ENCODE data around the gene ODC1.
"Not testable (repeated sequence)": the region's sequence is repeated elsewhere in the genome, so short reads cannot be mapped to it uniquely, and the experiment has no call there.

The ODC1 gene

GRCh38 chr2:10462178-10463083 lies 14.3 kb upstream of the ODC1 start:
- TF ChIP-seq, protein P1, sequence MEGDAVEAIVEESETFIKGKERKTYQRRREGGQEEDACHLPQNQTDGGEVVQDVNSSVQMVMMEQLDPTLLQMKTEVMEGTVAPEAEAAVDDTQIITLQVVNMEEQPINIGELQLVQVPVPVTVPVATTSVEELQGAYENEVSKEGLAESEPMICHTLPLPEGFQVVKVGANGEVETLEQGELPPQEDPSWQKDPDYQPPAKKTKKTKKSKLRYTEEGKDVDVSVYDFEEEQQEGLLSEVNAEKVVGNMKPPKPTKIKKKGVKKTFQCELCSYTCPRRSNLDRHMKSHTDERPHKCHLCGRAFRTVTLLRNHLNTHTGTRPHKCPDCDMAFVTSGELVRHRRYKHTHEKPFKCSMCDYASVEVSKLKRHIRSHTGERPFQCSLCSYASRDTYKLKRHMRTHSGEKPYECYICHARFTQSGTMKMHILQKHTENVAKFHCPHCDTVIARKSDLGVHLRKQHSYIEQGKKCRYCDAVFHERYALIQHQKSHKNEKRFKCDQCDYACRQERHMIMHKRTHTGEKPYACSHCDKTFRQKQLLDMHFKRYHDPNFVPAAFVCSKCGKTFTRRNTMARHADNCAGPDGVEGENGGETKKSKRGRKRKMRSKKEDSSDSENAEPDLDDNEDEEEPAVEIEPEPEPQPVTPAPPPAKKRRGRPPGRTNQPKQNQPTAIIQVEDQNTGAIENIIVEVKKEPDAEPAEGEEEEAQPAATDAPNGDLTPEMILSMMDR (conservative IDR thresholded peaks at IDR 0.05; ENCODE audit: low read depth, low read length), result no peak
- DNase-seq (ENCODE audit: low read depth), result no peak
- no peak overlapping the region for H3K4me3 ChIP-seq (ENCODE audit: low read length)

DNA sequence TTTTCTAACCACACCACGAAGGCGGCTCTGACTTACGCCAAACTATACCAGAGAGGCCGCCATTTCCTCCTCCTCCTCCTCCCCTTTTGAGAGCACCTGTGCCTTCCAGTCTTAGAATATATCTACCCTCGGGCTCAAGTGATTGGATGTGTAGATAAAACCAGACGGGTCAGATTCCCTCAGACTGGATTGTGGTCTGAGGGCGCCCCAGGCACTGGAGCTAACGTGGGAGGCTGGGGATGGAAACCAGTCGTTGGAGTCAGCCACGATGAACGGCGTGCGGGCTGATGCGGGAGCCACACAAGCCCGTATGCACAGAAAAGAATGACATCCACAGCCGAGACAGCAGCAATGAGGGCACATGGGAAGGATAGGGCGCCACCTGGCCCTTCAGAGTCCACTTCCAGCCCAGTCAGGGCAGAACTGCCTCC lies 12.3 kb upstream of the ODC1 start:
- TF ChIP-seq, protein P1 (conservative IDR thresholded peaks at IDR 0.05; ENCODE audit: low read depth, low read length), result peak; percentile 6
- H3K4me3 ChIP-seq (ENCODE audit: low read length), result no peak overlapping the region
- no peak for DNase-seq (ENCODE audit: low read depth)

- TF ChIP-seq, protein P1 (conservative IDR thresholded peaks at IDR 0.05; ENCODE audit: low read depth, low read length), result no peak
- DNase-seq (ENCODE audit: low read depth), result no peak
- H3K4me3 ChIP-seq (ENCODE audit: low read length), result no peak overlapping the region
These were observed 9.9 kb upstream of the ODC1 start for GRCh38 chr2:10457846-10458598.

DNA sequence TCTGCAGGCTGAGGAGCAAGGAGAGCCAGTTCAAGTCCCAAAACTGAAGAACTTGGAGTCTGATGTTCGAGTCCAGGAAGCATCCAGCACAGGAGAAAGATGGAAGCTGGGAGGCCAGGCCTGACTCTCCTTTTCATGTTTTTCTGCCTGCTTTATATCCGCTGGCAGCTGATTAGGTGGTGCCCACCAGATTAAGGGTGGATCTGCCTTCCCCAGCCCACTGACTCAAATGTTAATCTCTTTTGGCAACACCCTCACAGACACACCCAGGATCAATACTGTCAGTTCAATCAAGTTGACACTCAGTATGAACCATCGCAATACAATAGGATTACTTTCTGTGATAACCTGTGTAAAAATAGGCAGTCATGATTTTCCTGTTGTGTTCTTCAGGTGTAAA lies 9.1 kb upstream of the ODC1 start:
- not testable (repeated sequence) for H3K4me3 ChIP-seq (ENCODE audit: low read length); DNase-seq (ENCODE audit: low read depth)

GRCh38 chr2:10454505-10454904 lies 6.4 kb upstream of the ODC1 start:
- DNase-seq (ENCODE audit: low read depth), result no peak
- no peak overlapping the region for H3K4me3 ChIP-seq (ENCODE audit: low read length)
- TF ChIP-seq, protein P1 (conservative IDR thresholded peaks at IDR 0.05; ENCODE audit: low read depth, low read length), result no peak

DNA sequence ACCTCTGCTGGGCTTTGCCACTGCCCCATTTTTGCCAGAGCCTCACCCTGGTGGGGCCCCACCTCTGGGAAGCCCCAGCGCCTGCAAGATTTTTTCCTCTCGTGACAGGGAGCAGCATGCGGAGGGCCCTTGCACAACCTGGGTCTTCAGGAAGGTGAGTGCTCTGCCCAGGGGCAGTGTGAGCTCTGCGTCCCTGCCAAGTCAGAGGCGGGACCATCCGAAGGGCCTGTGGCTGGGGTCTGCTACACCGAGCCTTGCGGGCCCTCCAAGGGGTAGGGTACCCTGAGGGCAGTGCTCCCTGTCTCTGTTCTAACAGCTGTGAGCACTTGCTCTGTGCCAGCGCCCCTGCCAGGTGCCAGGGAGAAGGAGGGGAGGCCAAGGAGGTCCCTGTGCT lies 5.8 kb upstream of the ODC1 start:
- DNase-seq (ENCODE audit: low read depth), result no peak
- TF ChIP-seq, protein P1 (conservative IDR thresholded peaks at IDR 0.05; ENCODE audit: low read depth, low read length), result no peak
- H3K4me3 ChIP-seq (ENCODE audit: low read length), result no peak overlapping the region

GRCh38 chr2:10452956-10453904 lies 5.1 kb upstream of the ODC1 start:
- no peak overlapping the region for H3K4me3 ChIP-seq (ENCODE audit: low read length)
- DNase-seq (ENCODE audit: low read depth), result no peak
- TF ChIP-seq, protein P1 (conservative IDR thresholded peaks at IDR 0.05; ENCODE audit: low read depth, low read length), result no peak

Data from retinal pigment epithelial cell (primary cell).